Omental fat pad (tissue), 4 donors: ENCODE measurements around the gene CISD2. TPM values are rescaled to one million over a fixed set of nuclear protein-coding genes. Genes with fewer than 3 reads are reported as not detected.

ENCODE experiments used
- ATAC-seq: fragments of 150-250 bp; one replicate; pipeline ENCODE4 v1.9.1; 2016; ENCODE audit warnings: mild to moderate bottlenecking, moderate library complexity; ENCODE audit not compliant: low FRiP score
- DNase-seq: peaks from one replicate; pipeline ENCODE4 v3.0.0-alpha.2; 2019; ENCODE audit warnings: low spot score
- CTCF ChIP-seq, 3 donors: fragments of 450-650 bp; IDR thresholded peaks; one replicate each; pipeline ENCODE4 v1.5.1; 2016 to 2017; ENCODE audit warnings: antibody characterized with exemption in 3 of 3, mild to moderate bottlenecking in 3 of 3, moderate library complexity in 2 of 3
- total RNA-seq, 4 donors: library from RNA; depleted of rRNA; stranded (reverse); fragments of >200 nt; gene quantifications; one replicate each; pipeline ENCODE4 v1.1.0, GENCODE V29; 2016

Gene CISD2
- total RNA-seq, 4 donors from 2014 or later: 7.4 to 18.9 (median 14.1) TPM

GRCh38 chr4:102826105-102826889 is 42.5 kb upstream of the CISD2 start:
- DNase-seq (peak; percentile 32), ATAC-seq (no peak)

DNA sequence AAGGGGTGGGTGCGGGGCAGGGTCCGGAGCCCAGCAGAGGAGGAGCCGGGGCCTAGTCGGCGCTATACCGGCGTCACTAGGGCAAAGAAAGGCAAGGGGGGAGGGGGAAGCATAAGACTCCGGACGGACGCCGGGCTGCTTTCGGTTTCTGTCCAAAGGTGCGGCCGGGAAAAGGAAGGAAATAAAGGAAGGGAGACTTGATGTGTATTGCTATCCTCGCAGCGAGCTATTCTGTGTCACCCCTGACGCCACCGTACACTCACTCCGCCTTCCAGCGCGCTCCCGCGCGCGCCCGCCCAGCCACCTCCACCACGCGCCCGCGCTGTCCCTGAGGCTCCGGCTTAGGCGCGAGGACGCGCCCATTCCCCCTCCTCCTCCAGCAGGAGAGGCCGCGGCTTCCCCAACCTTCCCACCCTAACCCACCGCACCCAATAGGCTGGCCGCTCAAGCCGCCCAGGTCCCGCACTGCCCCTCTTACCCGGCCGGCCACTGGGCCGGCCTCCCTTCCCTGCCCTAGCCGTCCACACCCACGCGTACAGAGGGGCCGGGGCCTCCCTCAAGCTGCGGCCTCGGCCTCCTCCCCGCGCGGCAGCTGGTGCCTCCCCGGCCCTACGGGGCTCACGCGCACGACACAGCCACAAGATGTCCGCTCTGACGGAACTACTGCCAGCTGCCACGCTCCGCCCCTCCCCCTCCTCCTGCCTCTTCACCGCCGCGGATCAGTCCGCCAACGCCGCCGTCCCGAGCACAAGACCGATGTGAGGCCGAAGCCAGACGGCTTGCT is 41.7 kb upstream of the CISD2 start, which contains the start of gene UBE2D3:
Gene UBE2D3, minus strand, starts transcription at position 662 of the 784 bp plus-strand sequence. CDS start 1,043 bp downstream, outside the sequence.
- DNase-seq: peak; percentile 93
- TF ChIP-seq CTCF (IDR thresholded peaks at IDR 0.05): no peak
- peak; percentile 67 for ATAC-seq

More at GRCh38 chr4:102826105-102826889, 42.5 kb upstream of the CISD2 start:
- no peak for TF ChIP-seq CTCF (IDR thresholded peaks at IDR 0.05)

- peak; percentile 96 for DNase-seq
- peak; percentile 90 for ATAC-seq
- no peak for TF ChIP-seq CTCF (IDR thresholded peaks at IDR 0.05)
Observed at GRCh38 chr4:102827674-102828496, 40.9 kb upstream of the CISD2 start.

GRCh38 chr4:102828497-102828808 is 40.3 kb upstream of the CISD2 start:
- TF ChIP-seq CTCF (IDR thresholded peaks at IDR 0.05): no peak
- no peak for ATAC-seq
- DNase-seq: no peak

DNA sequence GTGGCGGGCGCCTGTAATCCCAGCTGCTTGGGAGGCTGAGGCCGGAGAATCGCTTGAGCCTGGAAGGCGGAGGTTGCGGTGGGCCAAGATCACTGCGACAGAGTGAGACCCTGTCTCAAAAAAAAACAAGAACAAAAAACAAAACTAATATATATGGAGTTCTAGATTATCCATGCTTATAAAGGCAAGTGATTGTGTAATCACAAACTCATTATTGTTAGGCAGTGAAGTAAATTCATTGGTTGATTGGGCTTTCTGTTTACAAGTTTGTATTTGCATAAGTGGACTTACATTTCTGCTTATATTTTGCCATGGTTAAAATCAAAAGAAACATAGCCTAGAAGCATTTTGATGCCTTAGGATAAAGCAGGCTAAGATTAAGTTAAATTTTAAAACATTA is 39.0 kb upstream of the CISD2 start:
- no peak for TF ChIP-seq CTCF (IDR thresholded peaks at IDR 0.05)
- DNase-seq: no peak
- no peak for ATAC-seq

DNA sequence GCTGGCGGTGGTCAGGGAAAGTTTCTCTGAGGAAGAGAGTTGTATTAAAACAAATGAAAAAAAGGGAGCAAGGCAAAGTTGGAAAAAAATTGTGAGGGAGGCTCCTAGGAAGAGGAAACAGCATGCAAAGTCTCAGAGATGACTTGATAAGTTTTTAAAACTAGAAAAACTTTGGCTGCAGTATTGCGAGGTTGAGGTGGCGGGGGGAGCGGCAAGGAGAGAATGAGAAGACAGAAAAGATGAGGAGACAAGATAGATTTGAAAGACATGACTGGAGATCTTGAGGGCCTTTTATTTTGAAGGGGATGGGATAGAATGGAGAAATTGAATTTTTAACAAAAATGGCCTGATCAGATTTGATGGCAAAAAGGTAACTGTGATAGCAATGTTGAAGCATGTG is 36.7 kb upstream of the CISD2 start:
- DNase-seq: no peak
- no peak for TF ChIP-seq CTCF (IDR thresholded peaks at IDR 0.05)
- ATAC-seq: no peak
